HepG2 (cell line): ENCODE results near the gene KITLG. TPM values are rescaled to one million over a fixed set of nuclear protein-coding genes. Genes with fewer than 3 reads are reported as not detected.

Experiments used
- ATAC-seq: fragments of 200-7000 bp; cut with Tn5 transposase; 3 replicates; pipeline ENCODE4 v1.9.1; 2020; ENCODE audit warnings: mild to moderate bottlenecking, moderate library complexity
- BruUV-seq: library from RNA; stranded (reverse); fragments of 400-500 nt; replicated peaks from 2 replicates; lab custom pipeline; 2021; lab: Mats Ljungman, UMichigan
- CTCF ChIA-PET: fragments of 300-600 bp; formaldehyde crosslinking; extraction: SDS; loops from one replicate; lab custom pipeline; 2021; ENCODE audit warnings: low total read pairs, inconsistent platforms, low intra/inter-chr PET ratio; lab: Yijun Ruan, JAX
- POLR2A ChIA-PET: fragments of 350-600 bp; sonication (Branson Sonifier 250); formaldehyde crosslinking; loops from one replicate; lab custom pipeline; 2020; ENCODE audit warnings: antibody characterized with exemption, inconsistent platforms; lab: Yijun Ruan, JAX
- DNase-seq: peaks from one replicate; pipeline ENCODE4 v3.0.0-alpha.2; 2015; ENCODE audit warnings: low spot score
- FAIRE-seq: peaks from 3 replicates; lab custom pipeline; 2011; peaks lifted over from hg19 to GRCh38; lab: Jason Lieb, UNC
- H2AFZ ChIP-seq: one replicate; pipeline ENCODE4 v1.6.1; 2011; ENCODE audit warnings: low read length, inconsistent platforms
- H3K27ac ChIP-seq: fragments of 300-600 bp; 3 replicates; pipeline ENCODE4 v1.8.0; 2011; ENCODE audit warnings: mixed run types, mild to moderate bottlenecking, mixed read lengths, low read length, inconsistent platforms; ENCODE audit not compliant: insufficient read depth; ENCODE audit errors: extremely low read length
- H3K27me3 ChIP-seq, 2 experiments: fragments of 200-600 bp in 1 of 2; 2 replicates in 1 of 2; 3 replicates in 1 of 2; pipeline versions ENCODE4 v1.6.0 to v1.8.0; 2011; ENCODE audit warnings: low read length in 2 of 2, mild to moderate bottlenecking in 2 of 2, moderate library complexity in 2 of 2, inconsistent platforms in 1 of 2; ENCODE audit not compliant: insufficient read depth in 2 of 2, control insufficient read depth in 1 of 2
- H3K36me3 ChIP-seq, 2 experiments: fragments of 200-600 bp in 1 of 2; replicated peaks in 1 of 2; 2 replicates in 1 of 2; 3 replicates in 1 of 2; pipeline versions ENCODE4 v1.5.1 to v1.8.0; 2011; ENCODE audit warnings: low read length in 2 of 2, inconsistent platforms in 1 of 2; ENCODE audit not compliant: insufficient read depth in 2 of 2, control insufficient read depth in 1 of 2
- H3K4me1 ChIP-seq: 2 replicates; pipeline ENCODE4 v1.5.1; 2012; ENCODE audit warnings: low read length, inconsistent platforms; ENCODE audit not compliant: insufficient read depth
- H3K4me2 ChIP-seq: 2 replicates; pipeline ENCODE4 v1.6.0; 2011; ENCODE audit warnings: low read depth, low read length, inconsistent platforms
- H3K4me3 ChIP-seq, 3 experiments: fragments of 200-600 bp in 1 of 3; sonication (generic), shearing (Covaris generic) in 1 of 3; replicated peaks in 1 of 3; 2 replicates each; pipeline ENCODE4 v1.5.1; 2011 to 2016; ENCODE audit warnings: low read length in 3 of 3, inconsistent platforms in 2 of 3, low read depth in 2 of 3, mild to moderate bottlenecking in 2 of 3, control low read depth in 1 of 3, mixed read lengths in 1 of 3; ENCODE audit not compliant: insufficient read depth in 1 of 3
- H3K79me2 ChIP-seq: one replicate; pipeline ENCODE4 v1.6.1; 2011; ENCODE audit warnings: low read length, inconsistent platforms; ENCODE audit not compliant: insufficient read depth
- H3K9ac ChIP-seq: 2 replicates; pipeline ENCODE4 v1.6.0; 2011; ENCODE audit warnings: mild to moderate bottlenecking, low read depth, low read length, inconsistent platforms; ENCODE audit not compliant: insufficient read depth
- H3K9me3 ChIP-seq: 2 replicates; pipeline ENCODE4 v1.5.1; 2012; ENCODE audit warnings: mild to moderate bottlenecking, low read length
- H4K20me1 ChIP-seq: 2 replicates; pipeline ENCODE4 v1.6.0; 2011; ENCODE audit warnings: inconsistent platforms, mild to moderate bottlenecking, low read length, moderate library complexity; ENCODE audit not compliant: insufficient read depth
- ATF5 ChIP-seq: sonication (generic); formaldehyde crosslinking; IDR thresholded peaks from 2 replicates; pipeline ENCODE4 v1.4.0; 2020; ENCODE audit warnings: mild to moderate bottlenecking, low read depth, missing genetic modification reagents
- CENPT ChIP-seq: sonication (generic); formaldehyde crosslinking; IDR thresholded peaks from 2 replicates; pipeline ENCODE4 v1.8.0; 2022; ENCODE audit warnings: low read depth, mild to moderate bottlenecking, moderate library complexity, missing genetic modification reagents
- HNRNPK ChIP-seq: fragments of 200-400 bp; formaldehyde crosslinking; IDR thresholded peaks from 2 replicates; pipeline ENCODE4 v1.6.1; 2018; ENCODE audit warnings: low read length, low read depth, moderate library complexity, mild to moderate bottlenecking; ENCODE audit not compliant: poor library complexity, severe bottlenecking
- HOXA7 ChIP-seq: sonication (generic); formaldehyde crosslinking; IDR thresholded peaks from 2 replicates; pipeline ENCODE4 v1.8.1; 2022; ENCODE audit warnings: mild to moderate bottlenecking, missing genetic modification reagents, moderate library complexity
- HOXA9 ChIP-seq: sonication (generic); formaldehyde crosslinking; IDR thresholded peaks from 2 replicates; pipeline ENCODE4 v1.8.1; 2022; ENCODE audit warnings: missing genetic modification reagents, mild to moderate bottlenecking, moderate library complexity, borderline replicate concordance
- KDM5A ChIP-seq: fragments of 200-600 bp; sonication (generic); IDR thresholded peaks from 2 replicates; pipeline ENCODE4 v1.7.0; 2018; ENCODE audit warnings: antibody characterized with exemption, mild to moderate bottlenecking, low read length, borderline replicate concordance
- MEF2D ChIP-seq: sonication (generic); formaldehyde crosslinking; IDR thresholded peaks from 2 replicates; pipeline ENCODE4 v1.5.1; 2020; ENCODE audit warnings: mild to moderate bottlenecking, missing genetic modification reagents
- MIER2 ChIP-seq: IDR thresholded peaks from 2 replicates; pipeline ENCODE4 v1.6.1; 2016; ENCODE audit warnings: missing biosample characterization, missing genetic modification reagents
- NR3C1 ChIP-seq: sonication (generic); formaldehyde crosslinking; IDR thresholded peaks from 2 replicates; pipeline ENCODE4 v1.4.0; 2020; ENCODE audit warnings: missing genetic modification reagents
- ZMYM2 ChIP-seq: sonication (generic); formaldehyde crosslinking; IDR thresholded peaks from 2 replicates; pipeline ENCODE4 v1.8.0; 2022; ENCODE audit warnings: mild to moderate bottlenecking, missing genetic modification reagents
- ZNF142 ChIP-seq: sonication (generic); formaldehyde crosslinking; IDR thresholded peaks from 2 replicates; pipeline ENCODE4 v1.4.0; 2020; ENCODE audit warnings: missing genetic modification reagents
- ZNF614 ChIP-seq: IDR thresholded peaks from 2 replicates; pipeline ENCODE4 v1.6.1; 2018; ENCODE audit warnings: missing biosample characterization, missing genetic modification reagents, inconsistent platforms, borderline replicate concordance
- ZNF691 ChIP-seq: sonication (generic); formaldehyde crosslinking; IDR thresholded peaks from 2 replicates; pipeline ENCODE4 v1.4.0; 2020; ENCODE audit warnings: missing genetic modification reagents, low read depth, mild to moderate bottlenecking, borderline replicate concordance
- ZNF766 ChIP-seq: sonication (generic); formaldehyde crosslinking; IDR thresholded peaks from 2 replicates; pipeline ENCODE4 v1.5.0; 2020; ENCODE audit warnings: missing genetic modification reagents, borderline replicate concordance
- ZSCAN29 ChIP-seq: sonication (generic); formaldehyde crosslinking; conservative IDR thresholded peaks from 2 replicates; pipeline ENCODE4 v1.4.0; 2020; ENCODE audit warnings: mild to moderate bottlenecking, missing genetic modification reagents
- WGBS: methylation state at CpG from one replicate; pipeline ENCODE4 v1.1.6; 2017; ENCODE audit warnings: low lambda C conversion rate; 5-methylcytosine and 5-hydroxymethylcytosine counted together
- in situ Hi-C: cut with HindIII; loops from 2 replicates; pipeline ENCODE4 v1.10.0; 2017; ENCODE audit warnings: low pct_unique_long_range_greater_than_20kb; ENCODE audit not compliant: extremely low pct_ligation_motif_present
- intact Hi-C: fragments of 100-400 bp; cut with micrococcal nuclease; formaldehyde crosslinking; loops from one replicate; pipeline ENCODE4 v1.10.0; 2022; ENCODE audit not compliant: unreplicated experiment
- polyA plus RNA-seq, 8 experiments: library from polyadenylated mRNA; depleted of rRNA in 3 of 8; stranded (reverse) in 7 of 8; unstranded in 1 of 8; fragments of >200 nt; fragmentation: Illumina TruSeq in 4 of 8; extraction: Trizol in 4 of 8; gene quantifications; 2 replicates each; pipeline versions ENCODE4 v1.2.1 to v1.2.3, GENCODE V29; 2011 to 2016; ENCODE audit warnings: low read depth in 4 of 8, missing spikeins in 1 of 8, mixed read lengths in 1 of 8; ENCODE audit not compliant: insufficient read depth in 1 of 8
- total RNA-seq, 5 experiments: library from RNA; depleted of rRNA; stranded (reverse); fragments of >200 nt; fragmentation: Illumina TruSeq; extraction: Trizol; gene quantifications; 2 replicates each; pipeline ENCODE4 v1.2.3, GENCODE V29; 2016; ENCODE audit warnings: low read depth in 1 of 5

KITLG gene
- total and polyA plus RNA-seq, 2 of the 13 experiments (the other 11 are each of a cell fraction or from before 2014, with no cell fraction given) = 0.66 to 4.3 TPM

- no peak for TF ChIP-seq KDM5A
- TF ChIP-seq HNRNPK = no peak
- TF ChIP-seq NR3C1 (CRISPR knock-in tag) = no peak
- no peak for TF ChIP-seq MEF2D
Observed at GRCh38 chr12:88519802-88520435, 60.4 kb downstream of the KITLG start (continued).

GRCh38 chr12:88518863-88519403 is 61.3 kb downstream of the KITLG start:
- H3K4me3 ChIP-seq = no peak overlapping the region
- H3K27ac ChIP-seq = no peak overlapping the region
- H3K9me3 ChIP-seq = no peaks in the 10 kb centered on the region
- no peaks in the 10 kb centered on the region for H3K79me2 ChIP-seq
- intact Hi-C loops = no loop called here
- no peaks in the 10 kb centered on the region for H3K4me1 ChIP-seq
- ChIA-PET POLR2A (no interaction called here), CTCF (no interaction called here)
- no peak overlapping the region for H2AFZ ChIP-seq
- 80% methylated on average over 5 of the region's 5 CpGs for WGBS
- no peak for ATAC-seq
- H3K9ac ChIP-seq = no peak overlapping the region
- in situ Hi-C loops = no loop called here
- H4K20me1 ChIP-seq = no peaks in the 10 kb centered on the region
- DNase-seq = no peak
- no TSS peak for BruUV-seq
- H3K27me3 ChIP-seq = no peaks in the 10 kb centered on the region; a peak in 1 of 5 replicates
- H3K4me2 ChIP-seq = no peak overlapping the region
- no peaks in the 10 kb centered on the region for H3K36me3 ChIP-seq
- no peak for FAIRE-seq
- TF ChIP-seq MIER2 (CRISPR knock-in tag) (no peak), ZNF614 (CRISPR knock-in tag) (no peak), HOXA7 (CRISPR knock-in tag) (no peak), ZMYM2 (no peak), CENPT (CRISPR knock-in tag) (no peak), ZNF691 (CRISPR knock-in tag) (no peak), ZNF142 (no peak), HOXA9 (CRISPR knock-in tag) (no peak), ZNF766 (CRISPR knock-in tag) (no peak), ATF5 (CRISPR knock-in tag) (no peak), ZSCAN29 (CRISPR knock-in tag) (no peak)
